Measurements from ENCODE around the gene GOLT1A. TPM values are rescaled to one million over a fixed set of nuclear protein-coding genes. Genes with fewer than 3 reads are reported as not detected.

The GOLT1A gene
- total RNA-seq, 1 donor: not detected

DNA sequence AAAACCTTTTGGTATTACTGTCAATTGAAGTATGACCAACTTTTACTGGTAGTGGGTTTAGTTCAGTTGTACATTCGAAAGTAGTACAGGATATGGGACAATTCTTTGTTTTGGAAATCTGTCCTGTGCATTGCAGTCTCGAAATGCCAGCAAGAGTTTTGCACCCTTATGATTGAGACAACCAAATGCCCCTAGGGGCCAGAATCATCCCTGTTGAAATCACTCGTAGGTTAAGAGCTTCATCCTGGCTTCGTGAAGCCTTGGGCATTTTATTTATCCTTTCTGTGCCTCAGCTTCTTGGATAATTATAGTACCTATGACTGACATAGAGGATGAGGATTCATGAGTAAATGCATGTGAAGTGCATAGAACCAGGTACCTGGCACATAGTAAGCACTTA is 2.4 kb upstream of the GOLT1A start:
- H3K9me3 ChIP-seq (ENCODE audit: low read depth, low read length): no peaks in the 10 kb centered on the region
- H3K4me1 ChIP-seq (ENCODE audit: insufficient read depth, low read length): peaks cover 10% of the 10 kb centered on the region
- H3K4me3 ChIP-seq (ENCODE audit: low read length): no peak overlapping the region
- H3K27me3 ChIP-seq (ENCODE audit: insufficient read depth, low read length): no peaks in the 10 kb centered on the region

DNA sequence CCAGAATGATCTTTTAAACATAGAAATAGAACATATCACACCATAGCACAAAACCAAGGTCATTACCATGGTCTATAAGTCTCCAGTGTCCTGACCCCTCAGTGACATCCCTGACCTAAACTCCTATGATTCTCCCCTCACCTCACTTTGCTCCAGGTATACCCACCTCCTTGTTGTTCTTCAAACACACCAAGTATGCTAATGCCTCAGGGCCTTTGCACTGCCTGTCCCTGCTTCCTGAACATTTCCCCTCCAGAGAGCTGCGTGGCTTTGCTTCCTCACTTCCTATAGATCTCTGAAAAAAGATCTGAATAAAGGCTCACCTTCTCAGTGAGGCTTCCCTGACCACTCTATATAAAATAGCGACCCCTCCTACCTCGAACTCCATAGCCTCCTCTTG is 1.1 kb downstream of the GOLT1A start:
- Histone ChIP-seq H3K27me3 (ENCODE audit: insufficient read depth, low read length) (no peaks in the 10 kb centered on the region), H3K9me3 (ENCODE audit: low read depth, low read length) (no peaks in the 10 kb centered on the region), H3K4me1 (ENCODE audit: insufficient read depth, low read length) (peaks cover 10% of the 10 kb centered on the region), H3K4me3 (ENCODE audit: low read length) (no peak overlapping the region)

DNA sequence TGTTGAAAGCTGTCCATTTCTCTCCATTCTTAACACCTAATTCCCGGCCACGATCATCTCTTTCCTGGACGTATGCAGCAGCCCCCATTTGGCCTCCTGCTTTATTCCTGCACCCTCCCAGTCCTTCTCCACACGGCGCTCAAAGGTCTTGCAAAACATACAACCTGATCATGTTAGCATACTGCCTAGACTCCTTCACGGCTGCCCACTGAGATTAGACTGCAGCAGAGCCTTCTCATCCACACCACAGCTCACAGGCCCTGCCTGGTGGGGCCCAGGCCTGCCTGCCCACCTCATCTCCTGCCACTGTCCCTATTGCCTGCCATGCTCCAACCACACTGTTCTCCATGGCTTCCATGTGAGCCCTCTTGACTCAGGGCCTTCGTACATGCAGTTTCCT is 2.7 kb downstream of the GOLT1A start:
- no peaks in the 10 kb centered on the region for H3K9me3 ChIP-seq (ENCODE audit: low read depth, low read length)
- H3K4me1 ChIP-seq (ENCODE audit: insufficient read depth, low read length): peaks cover 14% of the 10 kb centered on the region
- H3K27me3 ChIP-seq (ENCODE audit: insufficient read depth, low read length): peaks cover 9% of the 10 kb centered on the region
- H3K4me3 ChIP-seq (ENCODE audit: low read length): no peak overlapping the region

DNA sequence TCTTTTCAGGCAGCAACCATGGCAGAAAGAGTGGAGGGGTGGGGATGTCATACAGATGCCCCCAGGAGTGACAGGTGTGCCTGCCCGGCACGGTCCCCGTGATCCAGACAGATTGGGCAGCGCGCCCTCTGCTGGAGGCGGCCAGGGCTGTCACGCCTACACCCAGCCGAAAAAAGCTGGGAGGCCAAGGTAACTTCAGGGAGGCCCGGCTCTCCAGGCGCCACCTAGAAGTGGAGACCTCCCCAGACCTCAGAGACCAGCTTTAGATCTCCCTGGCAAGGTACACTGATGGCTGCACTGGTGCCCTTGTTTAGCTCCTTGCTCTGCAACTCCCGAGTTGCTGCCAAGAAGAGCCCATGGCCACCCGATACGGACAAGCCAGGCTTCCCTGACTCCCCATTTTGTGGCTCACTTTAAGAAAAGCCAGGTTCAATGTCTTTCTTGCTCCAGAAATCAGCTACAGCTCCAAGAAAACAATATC is 6.6 kb downstream of the GOLT1A start:
- Histone ChIP-seq H3K4me3 (ENCODE audit: low read length) (no peak overlapping the region), H3K9me3 (ENCODE audit: low read depth, low read length) (no peaks in the 10 kb centered on the region), H3K27me3 (ENCODE audit: insufficient read depth, low read length) (peaks cover 15% of the 10 kb centered on the region)

DNA sequence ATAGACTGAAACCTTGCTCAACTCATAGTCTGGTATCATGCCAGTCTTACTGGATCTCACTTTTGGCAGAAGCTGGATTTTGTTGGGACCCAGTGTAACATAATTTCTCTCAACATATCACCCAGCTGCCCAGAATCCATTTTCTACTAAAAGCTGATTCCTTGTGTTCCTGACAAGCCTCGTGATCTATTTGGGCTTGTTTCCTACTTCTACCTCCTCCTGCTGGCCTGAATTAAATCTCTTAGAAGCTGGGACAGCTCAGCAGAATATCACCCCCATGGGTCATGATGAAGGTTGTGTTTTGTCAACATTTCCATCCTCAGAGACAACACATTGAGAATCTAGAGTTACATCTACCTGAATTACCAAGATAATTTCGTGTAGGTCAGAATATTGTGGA is 7.7 kb downstream of the GOLT1A start:
- Histone ChIP-seq H3K4me3 (ENCODE audit: low read length) (no peak overlapping the region), H3K4me1 (ENCODE audit: insufficient read depth, low read length) (peaks cover 4% of the 10 kb centered on the region), H3K9me3 (ENCODE audit: low read depth, low read length) (no peaks in the 10 kb centered on the region), H3K27me3 (ENCODE audit: insufficient read depth, low read length) (peaks cover 15% of the 10 kb centered on the region)

More for the DNA sequence above, 6.6 kb downstream of the GOLT1A start:
- peaks cover 4% of the 10 kb centered on the region for H3K4me1 ChIP-seq (ENCODE audit: insufficient read depth, low read length)

DNA sequence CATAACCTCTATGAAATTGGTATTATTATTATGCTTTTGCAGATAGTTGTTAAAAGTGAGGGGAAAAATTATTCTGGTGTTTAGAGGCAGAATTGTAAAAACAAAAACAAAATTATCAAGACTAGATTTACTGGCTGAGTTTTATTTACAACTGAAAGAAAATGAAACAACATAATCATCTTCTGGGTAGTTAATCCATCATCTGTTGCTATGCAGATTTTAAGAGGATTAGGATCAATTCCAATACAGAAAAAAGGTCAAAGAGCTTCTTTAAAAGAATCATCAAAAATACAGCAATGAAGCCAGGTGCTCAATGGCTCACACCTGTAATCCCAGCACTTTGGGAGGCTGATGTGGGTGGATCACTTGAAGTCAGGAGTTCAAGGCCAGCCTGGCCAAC is 8.3 kb downstream of the GOLT1A start:
- peaks cover 15% of the 10 kb centered on the region for H3K27me3 ChIP-seq (ENCODE audit: insufficient read depth, low read length)
- no peaks in the 10 kb centered on the region for H3K9me3 ChIP-seq (ENCODE audit: low read depth, low read length)
- peaks cover 4% of the 10 kb centered on the region for H3K4me1 ChIP-seq (ENCODE audit: insufficient read depth, low read length)
- H3K4me3 ChIP-seq (ENCODE audit: low read length): no peak overlapping the region

DNA sequence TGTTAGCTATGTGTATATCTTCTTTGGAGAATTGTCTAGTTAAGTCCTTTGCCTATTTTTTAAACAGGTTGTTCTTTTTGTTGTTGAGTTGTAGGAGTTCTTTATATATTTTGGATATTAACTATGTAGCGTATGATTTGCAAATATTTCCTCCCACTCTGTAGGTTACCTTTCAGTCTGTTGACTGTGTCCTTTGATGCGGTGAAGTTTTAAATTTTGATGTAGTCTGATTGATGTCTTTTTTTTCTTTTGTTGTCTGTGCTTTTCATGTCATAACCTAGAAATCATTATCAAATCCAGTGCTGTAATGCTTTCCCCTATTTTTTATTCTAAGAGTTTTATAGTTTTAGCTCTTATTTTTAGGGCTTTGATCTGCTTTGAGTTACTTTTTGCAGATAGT is 8.8 kb downstream of the GOLT1A start:
- peaks cover 15% of the 10 kb centered on the region for H3K27me3 ChIP-seq (ENCODE audit: insufficient read depth, low read length)
- peaks cover 4% of the 10 kb centered on the region for H3K4me1 ChIP-seq (ENCODE audit: insufficient read depth, low read length)
- no peaks in the 10 kb centered on the region for H3K9me3 ChIP-seq (ENCODE audit: low read depth, low read length)
- no peak overlapping the region for H3K4me3 ChIP-seq (ENCODE audit: low read length)

DNA sequence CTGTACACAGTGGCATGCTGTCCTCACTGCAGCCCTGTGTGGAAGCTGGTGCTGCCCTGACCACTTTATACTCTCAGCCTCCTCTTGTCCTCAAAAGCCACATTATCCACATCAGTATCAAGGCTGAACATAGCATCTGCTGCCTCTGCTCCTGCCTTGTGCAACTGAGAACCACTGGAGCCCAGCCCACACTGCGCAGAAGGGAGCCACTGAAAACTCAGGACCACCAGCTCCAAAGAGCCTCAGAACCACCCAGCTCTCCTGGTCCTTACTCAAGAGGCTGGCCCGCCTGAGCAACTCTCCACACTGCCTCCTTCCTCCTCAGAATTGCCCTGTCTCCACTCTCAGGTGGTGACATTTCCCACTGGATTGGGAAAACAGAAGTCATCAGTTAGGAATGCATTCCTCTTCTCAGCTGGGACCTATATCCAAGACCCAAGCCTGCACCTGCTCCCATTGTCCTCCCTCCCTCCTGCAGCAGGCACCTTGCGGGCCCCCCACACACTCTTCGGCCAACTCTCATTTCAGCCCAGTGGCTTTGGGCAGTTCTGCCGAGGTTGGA is 10.5 kb downstream of the GOLT1A start:
- peaks cover 15% of the 10 kb centered on the region for H3K27me3 ChIP-seq (ENCODE audit: insufficient read depth, low read length)
- H3K4me3 ChIP-seq (ENCODE audit: low read length): no peak overlapping the region
- H3K9me3 ChIP-seq (ENCODE audit: low read depth, low read length): no peaks in the 10 kb centered on the region
- peaks cover 4% of the 10 kb centered on the region for H3K4me1 ChIP-seq (ENCODE audit: insufficient read depth, low read length)

DNA sequence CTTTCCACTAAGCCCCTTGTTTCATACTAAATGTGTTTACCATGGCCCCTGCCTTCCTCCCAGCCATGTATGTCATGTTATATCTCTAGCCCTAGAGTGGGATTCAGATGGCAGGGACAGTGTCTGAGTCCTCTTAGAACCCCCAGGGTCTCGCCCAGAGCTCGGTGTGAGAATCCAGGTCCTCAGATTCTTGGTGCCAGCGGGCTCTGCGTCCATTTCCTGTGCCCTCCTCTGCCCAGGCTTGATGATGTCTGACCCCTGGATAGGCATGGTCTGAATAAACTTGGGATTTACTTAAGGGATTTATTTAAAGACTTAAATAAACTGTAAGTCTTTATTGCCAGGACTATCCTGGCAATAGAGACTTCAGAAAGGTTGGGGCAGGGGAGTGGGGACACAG is 11.3 kb downstream of the GOLT1A start:
- Histone ChIP-seq H3K27me3 (ENCODE audit: insufficient read depth, low read length) (peaks cover 15% of the 10 kb centered on the region), H3K4me1 (ENCODE audit: insufficient read depth, low read length) (peaks cover 4% of the 10 kb centered on the region), H3K9me3 (ENCODE audit: low read depth, low read length) (no peaks in the 10 kb centered on the region), H3K4me3 (ENCODE audit: low read length) (no peak overlapping the region)

DNA sequence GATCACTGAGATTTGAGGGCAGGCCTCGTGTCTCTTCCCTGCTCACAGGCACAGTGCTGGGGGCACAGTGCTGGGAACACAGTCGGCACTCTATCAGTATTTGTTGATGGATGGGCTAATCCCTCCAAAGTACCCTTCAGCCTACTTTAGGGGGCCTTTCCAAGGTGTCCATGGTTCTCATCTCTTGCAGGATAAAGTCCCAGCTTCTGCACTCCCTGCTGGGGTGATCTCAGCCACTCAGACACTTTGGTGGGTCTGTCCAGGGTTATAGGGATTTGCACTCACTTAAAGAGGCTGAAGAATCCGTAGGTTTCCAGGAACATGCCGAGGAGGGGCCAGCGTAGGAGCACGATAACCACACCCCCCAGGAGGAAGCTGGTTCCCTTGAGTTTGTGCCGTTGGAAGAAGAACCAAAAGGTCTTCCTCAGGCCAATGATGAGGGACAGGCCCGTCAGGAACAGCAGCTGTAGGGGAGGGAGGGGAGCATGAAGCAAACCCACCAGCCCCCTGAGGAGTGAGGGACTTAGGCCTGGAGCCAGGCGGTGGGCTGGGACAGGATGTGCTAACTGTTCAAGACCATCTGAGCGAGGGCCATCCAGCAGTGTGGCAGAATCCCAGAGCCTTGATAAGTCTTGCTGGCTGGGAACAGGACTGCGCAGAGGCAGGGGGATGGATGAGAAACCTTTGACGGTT is 12.3 kb downstream of the GOLT1A start:
- Histone ChIP-seq H3K4me3 (ENCODE audit: low read length) (no peak overlapping the region), H3K27me3 (ENCODE audit: insufficient read depth, low read length) (peaks cover 10% of the 10 kb centered on the region), H3K4me1 (ENCODE audit: insufficient read depth, low read length) (no peaks in the 10 kb centered on the region), H3K9me3 (ENCODE audit: low read depth, low read length) (no peaks in the 10 kb centered on the region)

DNA sequence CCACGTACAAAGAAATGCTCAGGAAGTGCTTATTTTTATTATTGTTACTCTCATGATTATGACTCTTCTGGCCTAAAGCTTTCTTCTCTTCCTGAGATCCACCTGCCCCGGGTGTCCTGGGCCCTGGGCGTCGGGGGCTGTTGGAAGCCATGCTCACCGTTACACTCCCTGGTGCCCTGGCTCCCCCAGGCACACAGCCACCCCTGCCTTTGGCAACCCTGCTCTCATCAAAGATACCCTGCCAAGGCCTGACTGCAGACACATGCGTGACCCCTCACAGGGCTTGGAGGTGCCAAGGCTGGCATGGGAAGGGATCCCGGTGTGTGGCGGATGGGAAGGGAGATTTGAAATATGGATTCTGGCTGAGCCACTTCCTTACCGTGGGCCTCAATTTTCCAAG is 14.2 kb downstream of the GOLT1A start:
- H3K27me3 ChIP-seq (ENCODE audit: insufficient read depth, low read length): peaks cover 5% of the 10 kb centered on the region
- H3K4me3 ChIP-seq (ENCODE audit: low read length): no peak overlapping the region
- no peaks in the 10 kb centered on the region for H3K4me1 ChIP-seq (ENCODE audit: insufficient read depth, low read length)
- H3K9me3 ChIP-seq (ENCODE audit: low read depth, low read length): no peaks in the 10 kb centered on the region

DNA sequence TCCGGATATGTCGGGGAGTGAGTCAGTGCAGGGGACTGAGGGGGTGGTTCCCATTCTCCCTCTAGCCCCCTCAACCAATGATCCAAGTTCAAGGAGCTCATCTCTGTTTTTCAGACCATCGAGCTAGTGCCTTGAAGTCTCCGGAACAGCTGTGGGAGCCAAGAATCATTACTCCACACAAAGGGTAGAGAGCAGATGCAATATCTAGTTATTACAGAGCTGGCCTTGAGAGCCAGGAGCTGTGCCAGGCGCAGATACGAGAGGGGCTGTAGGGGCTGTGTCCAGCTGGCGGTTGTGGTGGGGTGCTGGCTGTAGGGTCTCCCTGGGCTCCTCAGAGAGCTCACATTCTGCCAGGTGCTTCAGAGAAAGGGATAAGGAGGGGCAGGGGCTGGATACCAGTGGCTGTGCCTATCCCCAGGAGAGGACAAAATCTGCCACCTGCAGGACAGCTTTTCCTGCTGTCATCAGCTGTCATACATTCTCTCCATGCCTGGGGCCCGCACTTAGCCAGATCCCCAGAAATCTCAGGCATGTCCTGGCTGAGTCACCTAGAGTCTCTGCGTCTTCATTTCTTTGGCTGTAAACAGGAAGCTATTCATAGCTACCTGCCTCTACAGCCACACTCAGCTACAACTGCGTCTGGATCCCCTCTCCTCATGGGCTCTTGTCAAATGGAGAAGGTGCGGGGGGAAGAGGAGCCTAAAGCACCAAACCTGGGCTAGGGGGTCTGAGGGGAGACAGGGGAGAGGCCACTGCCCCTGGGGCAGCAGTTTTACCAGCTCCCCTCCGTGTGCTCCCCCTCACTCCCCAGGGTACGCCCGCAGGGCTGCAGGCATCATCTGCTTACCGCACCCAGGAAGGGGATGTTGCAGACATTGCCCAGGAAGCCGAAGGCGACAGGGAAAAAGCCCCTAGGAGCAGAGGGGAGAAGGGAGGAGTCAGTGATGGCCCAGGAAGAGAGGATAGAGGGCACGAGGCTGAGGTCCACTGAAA is 15.1 kb downstream of the GOLT1A start:
- no peak overlapping the region for H3K4me3 ChIP-seq (ENCODE audit: low read length)
- H3K4me1 ChIP-seq (ENCODE audit: insufficient read depth, low read length): no peaks in the 10 kb centered on the region
- no peaks in the 10 kb centered on the region for H3K27me3 ChIP-seq (ENCODE audit: insufficient read depth, low read length)
- H3K9me3 ChIP-seq (ENCODE audit: low read depth, low read length): no peaks in the 10 kb centered on the region

DNA sequence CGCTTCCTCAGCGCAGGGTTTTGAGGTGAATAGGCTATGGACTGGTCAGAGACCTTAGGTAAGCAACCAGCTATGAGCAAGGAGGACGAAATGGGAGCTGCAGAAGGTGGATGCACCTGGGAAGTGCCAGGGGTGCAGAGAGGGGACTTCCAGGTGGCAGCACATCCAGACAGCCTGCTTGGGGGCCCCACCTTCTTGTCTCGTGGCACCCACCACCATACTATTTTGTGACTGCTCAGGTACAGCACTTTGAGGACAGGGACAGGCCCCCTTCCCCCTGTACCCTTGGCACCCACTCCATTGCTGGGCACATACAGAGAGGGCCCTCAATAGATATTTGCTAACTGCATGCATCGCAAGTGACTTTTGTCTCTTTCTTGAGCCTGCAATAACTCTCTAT is 16.7 kb downstream of the GOLT1A start:
- H3K9me3 ChIP-seq (ENCODE audit: low read depth, low read length): no peaks in the 10 kb centered on the region
- H3K4me1 ChIP-seq (ENCODE audit: insufficient read depth, low read length): no peaks in the 10 kb centered on the region

DNA sequence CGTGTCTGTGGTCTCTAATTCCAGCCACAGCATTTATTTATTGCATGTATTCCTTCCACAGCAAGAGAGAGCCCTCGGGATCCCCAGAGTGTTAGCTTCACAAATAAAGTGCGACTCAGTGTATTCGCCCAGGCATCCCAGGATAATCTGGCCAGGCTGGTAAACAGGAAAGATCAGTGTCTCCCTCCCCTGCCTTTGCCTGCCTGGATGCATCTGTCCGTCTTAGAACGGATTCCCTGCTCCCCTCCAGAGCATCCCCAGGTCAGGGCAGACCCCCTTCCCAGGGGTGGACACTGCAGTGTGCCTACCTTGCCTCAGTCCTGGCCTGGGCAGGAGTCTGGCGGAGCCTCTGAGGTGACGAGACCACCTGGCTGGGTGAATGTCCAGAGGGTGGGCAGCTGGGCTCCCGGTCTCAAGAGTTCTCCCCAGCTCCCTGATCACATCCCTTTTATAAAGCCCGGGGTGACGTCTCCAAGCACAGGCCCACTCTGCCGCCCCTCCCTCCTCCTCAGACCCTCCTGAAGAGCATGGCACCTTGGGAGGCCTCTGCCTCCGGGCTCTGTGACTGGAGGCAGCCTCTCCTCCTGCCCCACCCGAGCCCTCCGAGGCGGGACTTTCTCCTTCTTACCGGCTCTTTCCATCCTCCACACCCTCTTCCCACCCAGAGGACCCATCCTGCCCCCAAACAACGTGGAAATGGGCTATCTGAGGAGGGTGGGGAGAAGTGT is 17.6 kb downstream of the GOLT1A start, which contains the start of gene KISS1:
Gene KISS1 (minus strand): TSS at position 424 of the 728 bp plus-strand sequence. CDS start 3,615 bp downstream, outside the sequence.
- no peaks in the 10 kb centered on the region for H3K4me1 ChIP-seq (ENCODE audit: insufficient read depth, low read length)
- H3K4me3 ChIP-seq (ENCODE audit: low read length): no peak within 1 kb of the TSS
- peaks cover 8% of the 10 kb centered on the region for H3K27me3 ChIP-seq (ENCODE audit: insufficient read depth, low read length)
- no peaks in the 10 kb centered on the region for H3K9me3 ChIP-seq (ENCODE audit: low read depth, low read length)

More for the DNA sequence above, 16.7 kb downstream of the GOLT1A start:
- no peak overlapping the region for H3K4me3 ChIP-seq (ENCODE audit: low read length)
- H3K27me3 ChIP-seq (ENCODE audit: insufficient read depth, low read length): peaks cover 4% of the 10 kb centered on the region

Measured in mononuclear cell (primary cell).